ENCODE data around the gene DTX1.

DNA sequence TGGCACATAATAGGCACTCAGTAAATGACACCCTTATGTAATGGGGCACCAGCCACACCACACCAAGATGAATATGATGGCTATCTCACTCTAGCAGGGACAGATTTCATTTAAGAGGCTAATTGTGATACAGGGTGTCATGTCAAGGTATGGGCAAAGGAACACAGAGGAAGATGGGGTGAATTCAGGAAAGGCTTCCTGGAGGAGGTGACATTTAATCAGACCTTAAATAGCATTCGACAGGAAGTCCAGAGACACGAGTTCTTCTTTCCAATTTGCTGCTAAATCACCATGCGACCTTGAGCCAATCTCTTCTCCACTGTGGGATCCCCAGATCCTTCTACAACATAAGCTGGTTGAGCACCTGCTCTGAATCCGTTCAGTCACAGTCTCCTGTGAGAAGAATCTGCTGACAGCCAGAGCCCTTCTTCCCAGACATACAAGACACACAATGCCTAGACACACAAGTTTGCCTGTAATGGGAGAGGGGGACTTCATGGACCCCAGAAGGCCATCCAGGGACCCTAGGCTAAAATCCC, 1.5 kb upstream of the DTX1 start:
- TF ChIP-seq CTCF (conservative IDR thresholded peaks at IDR 0.05; ENCODE audit: low read depth, low read length) (no peak), EZH2 (IDR thresholded peaks at IDR 0.05; ENCODE audit: low read length, unreplicated experiment) (no peak), EZH2phosphoT487 (IDR thresholded peaks at IDR 0.05; ENCODE audit: borderline replicate concordance, low read length) (no peak)

All from PC-3 (cell line).